H7 (cell line): ENCODE results near the gene MCM10. TPM values are rescaled to one million over a fixed set of nuclear protein-coding genes. Genes with fewer than 3 reads are reported as not detected.
"Not testable (repeated sequence)": the region's sequence is repeated elsewhere in the genome, so short reads cannot be mapped to it uniquely, and the experiment has no call there.

Experiments used
- DNase-seq: peaks from one replicate; pipeline ENCODE4 v3.0.0; 2012
- H3K27me3 ChIP-seq: 2 replicates; pipeline ENCODE4 v1.6.0; 2011; ENCODE audit warnings: mild to moderate bottlenecking, low read length; ENCODE audit not compliant: control insufficient read depth, insufficient read depth
- H3K36me3 ChIP-seq: replicated peaks from 2 replicates; pipeline ENCODE4 v1.5.1; 2011; ENCODE audit warnings: low read length; ENCODE audit not compliant: control insufficient read depth, insufficient read depth
- H3K4me3 ChIP-seq: 2 replicates; pipeline ENCODE4 v1.5.1; 2011; ENCODE audit warnings: low read depth, mild to moderate bottlenecking, control low read depth, low read length, moderate library complexity; ENCODE audit not compliant: insufficient read depth
- total RNA-seq: library from RNA; depleted of rRNA; stranded (reverse); fragments of >200 nt; shearing (Covaris generic); gene quantifications from 2 replicates; pipeline ENCODE4 v1.2.3, GENCODE V29; 2014

MCM10 gene
- total RNA-seq, 1 experiment from 2014 or later, result 28.4 TPM

- DNase-seq, result no peak
- Histone ChIP-seq H3K27me3 (no peaks in the 10 kb centered on the region), H3K36me3 (no peaks in the 10 kb centered on the region), H3K4me3 (no peak overlapping the region)
These were observed 15.0 kb upstream of the MCM10 start for GRCh38 chr10:13146379-13146778.

GRCh38 chr10:13147161-13147560 lies 14.2 kb upstream of the MCM10 start:
- no peaks in the 10 kb centered on the region for H3K27me3 ChIP-seq
- no peaks in the 10 kb centered on the region for H3K36me3 ChIP-seq
- DNase-seq, result no peak
- no peak overlapping the region for H3K4me3 ChIP-seq

- H3K27me3 ChIP-seq, result no peaks in the 10 kb centered on the region
- H3K36me3 ChIP-seq, result no peaks in the 10 kb centered on the region
- H3K4me3 ChIP-seq, result no peak overlapping the region
- no peak for DNase-seq
These were observed 9.1 kb upstream of the MCM10 start for GRCh38 chr10:13152296-13152695.

GRCh38 chr10:13155860-13156259 lies 5.5 kb upstream of the MCM10 start:
- H3K27me3 ChIP-seq, H3K36me3 ChIP-seq, DNase-seq, H3K4me3 ChIP-seq: not testable (repeated sequence)

- Histone ChIP-seq H3K27me3 (no peaks in the 10 kb centered on the region), H3K4me3 (no peak overlapping the region), H3K36me3 (no peaks in the 10 kb centered on the region)
- DNase-seq, result no peak
These were observed 3.0 kb upstream of the MCM10 start for GRCh38 chr10:13158401-13158800.

GRCh38 chr10:13161857-13162271 lies 506 bp downstream of the MCM10 start:
- H3K4me3 ChIP-seq, result peak overlapping the region; percentile 83
- peaks cover 3% of the 10 kb centered on the region; the same call in 1 of the 2 replicates for H3K36me3 ChIP-seq
- no peaks in the 10 kb centered on the region for H3K27me3 ChIP-seq
- DNase-seq, result peak; percentile 56

- DNase-seq, result no peak
- Histone ChIP-seq H3K4me3 (no peak overlapping the region), H3K36me3 (peaks cover 4% of the 10 kb centered on the region; the same call in 1 of the 2 replicates), H3K27me3 (no peaks in the 10 kb centered on the region)
These were observed 2.5 kb downstream of the MCM10 start for GRCh38 chr10:13163859-13164258.

GRCh38 chr10:13165177-13165576 lies 3.8 kb downstream of the MCM10 start:
- Histone ChIP-seq H3K27me3 (no peaks in the 10 kb centered on the region), H3K4me3 (no peak overlapping the region), H3K36me3 (peaks cover 6% of the 10 kb centered on the region; the same call in 1 of the 2 replicates)
- no peak for DNase-seq

GRCh38 chr10:13167568-13167967 lies 6.2 kb downstream of the MCM10 start:
- H3K36me3 ChIP-seq, result peaks cover 14% of the 10 kb centered on the region
- no peaks in the 10 kb centered on the region for H3K27me3 ChIP-seq
- no peak for DNase-seq
- no peak overlapping the region for H3K4me3 ChIP-seq

GRCh38 chr10:13168781-13169180 lies 7.4 kb downstream of the MCM10 start:
- no peaks in the 10 kb centered on the region for H3K27me3 ChIP-seq
- no peak overlapping the region for H3K4me3 ChIP-seq
- DNase-seq, result no peak
- H3K36me3 ChIP-seq, result peaks cover 21% of the 10 kb centered on the region

- DNase-seq, result no peak
- Histone ChIP-seq H3K27me3 (no peaks in the 10 kb centered on the region), H3K4me3 (no peak overlapping the region), H3K36me3 (peaks cover 33% of the 10 kb centered on the region)
These were observed 12.3 kb downstream of the MCM10 start for GRCh38 chr10:13173616-13174015.

GRCh38 chr10:13180788-13181187 lies 19.4 kb downstream of the MCM10 start:
- no peak for DNase-seq
- H3K27me3 ChIP-seq, result no peaks in the 10 kb centered on the region
- H3K4me3 ChIP-seq, result no peak overlapping the region
- peaks cover 42% of the 10 kb centered on the region for H3K36me3 ChIP-seq

- peaks cover 49% of the 10 kb centered on the region for H3K36me3 ChIP-seq
- no peak for DNase-seq
- no peak overlapping the region for H3K4me3 ChIP-seq
- H3K27me3 ChIP-seq, result no peaks in the 10 kb centered on the region
These were observed 21.1 kb downstream of the MCM10 start for GRCh38 chr10:13182424-13182823.

GRCh38 chr10:13183625-13184024 lies 22.3 kb downstream of the MCM10 start:
- DNase-seq, result no peak
- Histone ChIP-seq H3K4me3 (no peak overlapping the region), H3K36me3 (peaks cover 48% of the 10 kb centered on the region), H3K27me3 (no peaks in the 10 kb centered on the region)

- H3K27me3 ChIP-seq, result no peaks in the 10 kb centered on the region
- peaks cover 48% of the 10 kb centered on the region for H3K36me3 ChIP-seq
- H3K4me3 ChIP-seq, result no peak overlapping the region
- DNase-seq, result no peak
These were observed 22.9 kb downstream of the MCM10 start for GRCh38 chr10:13184276-13184675.
